Measurements from ENCODE around the gene TMEM129.

The TMEM129 gene

GRCh38 chr4:1670279-1670678, 50.8 kb downstream of the TMEM129 start:
- no peak for DNase-seq

DNA sequence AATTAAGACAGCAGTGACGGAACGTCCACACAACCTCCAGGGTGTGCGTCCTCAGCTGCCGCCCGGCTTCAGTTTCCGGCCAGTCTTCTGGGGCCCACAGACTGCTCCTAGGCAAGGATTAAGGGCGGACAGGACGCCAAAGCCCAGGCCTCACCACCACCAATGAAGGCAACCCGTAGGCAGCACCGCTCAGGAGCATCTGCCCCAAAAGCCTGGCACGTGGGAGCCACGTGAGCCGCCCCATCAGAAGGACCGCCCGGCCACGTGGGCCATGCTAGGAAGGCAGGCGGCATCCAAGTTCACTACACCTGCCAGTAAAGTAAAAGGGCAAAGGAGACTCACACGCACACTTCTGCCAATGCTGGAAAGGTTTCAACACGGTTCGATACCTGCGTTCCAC, 51.3 kb downstream of the TMEM129 start:
- no peak for DNase-seq

GRCh38 chr4:1669270-1669669, 51.9 kb downstream of the TMEM129 start:
- DNase-seq, result no peak

DNA sequence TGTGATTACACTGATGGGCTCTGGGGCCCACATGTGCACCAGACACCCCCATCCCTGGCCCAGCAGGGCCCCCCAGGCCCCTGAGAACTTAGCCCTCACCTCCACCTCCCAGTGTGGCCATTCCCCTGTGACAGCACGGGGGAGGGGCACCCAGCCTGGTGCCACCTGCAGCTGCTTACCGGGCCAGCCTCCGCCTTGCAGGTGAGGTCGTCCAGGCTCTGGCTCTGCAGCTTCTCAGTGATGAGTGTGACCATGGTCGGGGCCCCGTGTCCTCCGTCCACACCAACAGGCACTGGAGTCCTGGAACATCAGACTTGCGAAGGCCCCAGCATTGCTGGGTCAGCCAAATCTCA, 52.7 kb downstream of the TMEM129 start:
- no peak for DNase-seq

DNA sequence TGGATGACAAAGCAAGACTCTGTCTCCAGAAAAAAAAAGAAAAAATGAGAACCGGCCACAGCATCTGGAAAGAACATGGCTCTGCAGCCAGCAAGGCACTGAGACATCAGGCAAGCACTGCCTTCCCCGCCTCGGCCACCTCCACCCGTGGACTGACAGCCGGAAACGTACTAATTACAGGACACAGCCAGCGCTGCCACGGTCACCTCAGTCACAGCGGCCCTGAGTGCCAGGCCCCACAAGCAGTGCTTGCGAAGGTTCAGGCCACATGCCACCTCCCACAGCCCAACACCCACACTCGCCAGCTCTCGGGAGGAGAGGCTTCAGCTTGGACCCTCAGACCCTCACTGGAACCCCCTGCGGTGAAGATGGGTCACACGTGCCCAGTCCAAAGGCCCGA, 53.9 kb downstream of the TMEM129 start:
- no peak for DNase-seq

DNA sequence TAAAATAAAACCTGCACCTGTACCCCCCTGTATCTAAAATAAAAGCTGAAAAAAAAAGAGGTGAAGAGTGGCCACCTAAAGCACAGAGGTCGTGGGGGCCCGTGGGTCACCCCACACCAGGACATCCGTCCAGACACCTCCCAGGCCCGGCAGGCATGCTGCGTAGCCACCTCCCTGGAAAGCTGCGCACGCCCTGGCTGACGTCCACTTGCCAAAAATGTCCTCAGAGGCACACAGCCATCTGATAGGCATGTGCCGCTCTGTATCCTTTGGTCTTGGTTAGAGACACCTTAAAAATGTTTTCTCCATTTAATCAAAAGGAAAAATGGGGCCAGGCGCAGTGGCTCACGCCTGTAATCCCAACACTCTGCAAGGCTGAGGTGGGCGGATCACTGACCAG, 54.7 kb downstream of the TMEM129 start:
- no peak for DNase-seq

All from anterior cingulate cortex (tissue), 58 donors.